GM12878 (cell line): ENCODE data around the gene UBB. TPM values are rescaled to one million over a fixed set of nuclear protein-coding genes. Genes with fewer than 3 reads are reported as not detected.

Source experiments
- ATAC-seq: fragments of 200-7000 bp; cut with Tn5 transposase; 3 replicates; pipeline ENCODE4 v1.9.1; 2020; ENCODE audit warnings: mild to moderate bottlenecking, moderate library complexity
- BruUV-seq: library from RNA; stranded (reverse); fragments of 400-500 nt; replicated peaks from 2 replicates; lab custom pipeline; 2021; lab: Mats Ljungman, UMichigan
- CTCF ChIA-PET: fragments of 300-600 bp; sonication (Branson Sonifier 250); formaldehyde crosslinking; extraction: SDS; loops from one replicate; lab custom pipeline; 2021; ENCODE audit warnings: inconsistent platforms; lab: Yijun Ruan, JAX
- POLR2A ChIA-PET: fragments of 350-600 bp; formaldehyde crosslinking; extraction: SDS; loops from one replicate; lab custom pipeline; 2021; ENCODE audit warnings: inconsistent platforms; lab: Charles Lee
- RAD21 ChIA-PET: fragments of 300-600 bp; sonication (Branson Sonifier 250); formaldehyde crosslinking; loops from one replicate; lab custom pipeline; 2023; ENCODE audit warnings: antibody characterized with exemption; ENCODE audit not compliant: unreplicated experiment; lab: Charles Lee
- SMC1A ChIA-PET: fragments of 300-600 bp; sonication (Branson Sonifier 250); formaldehyde crosslinking; loops from one replicate; lab custom pipeline; 2023; ENCODE audit not compliant: unreplicated experiment, uncharacterized antibody; lab: Charles Lee
- DNase-seq: peaks from one replicate; pipeline ENCODE4 v3.0.0-alpha.2; 2011; ENCODE audit warnings: low read depth, low spot score
- FAIRE-seq: peaks from 3 replicates; lab custom pipeline; 2011; peaks lifted over from hg19 to GRCh38; lab: Jason Lieb, UNC
- H2AFZ ChIP-seq: 2 replicates; pipeline ENCODE4 v1.6.0; 2011; ENCODE audit warnings: low read depth, low read length, control low read depth; ENCODE audit not compliant: control insufficient read depth
- H3K27ac ChIP-seq: 2 replicates; pipeline ENCODE4 v1.5.1; 2011; ENCODE audit warnings: control low read depth; ENCODE audit not compliant: control insufficient read depth, insufficient read depth
- H3K27me3 ChIP-seq, 2 experiments: replicated peaks in 1 of 2; 2 replicates each; pipeline versions ENCODE4 v1.6.0 to v1.6.1; 2011; ENCODE audit warnings: low read length in 1 of 2; ENCODE audit not compliant: control insufficient read depth in 2 of 2, insufficient read depth in 2 of 2
- H3K36me3 ChIP-seq, 2 experiments: 2 replicates each; pipeline ENCODE4 v1.5.1; 2011; ENCODE audit warnings: low read length in 1 of 2; ENCODE audit not compliant: control insufficient read depth in 2 of 2, insufficient read depth in 2 of 2
- H3K4me1 ChIP-seq: 2 replicates; pipeline ENCODE4 v1.6.1; 2011; ENCODE audit warnings: mild to moderate bottlenecking, low read length, moderate library complexity, mixed read lengths; ENCODE audit not compliant: control insufficient read depth, insufficient read depth
- H3K4me2 ChIP-seq: 2 replicates; pipeline ENCODE4 v1.6.0; 2011; ENCODE audit warnings: control low read depth; ENCODE audit not compliant: control insufficient read depth, insufficient read depth
- H3K4me3 ChIP-seq: fragments of 200-600 bp; sonication (generic); 2 replicates; pipeline ENCODE4 v1.5.1; 2016
- H3K79me2 ChIP-seq: 2 replicates; pipeline ENCODE4 v1.6.0; 2011; ENCODE audit warnings: low read length; ENCODE audit not compliant: control insufficient read depth, insufficient read depth
- H3K9ac ChIP-seq: 2 replicates; pipeline ENCODE4 v1.8.0; 2011; ENCODE audit warnings: low read length, control low read depth, mixed read lengths; ENCODE audit not compliant: control insufficient read depth, insufficient read depth
- H3K9me3 ChIP-seq: replicated peaks from 3 replicates; pipeline ENCODE4 v1.5.1; 2011; ENCODE audit warnings: mild to moderate bottlenecking, low read length; ENCODE audit not compliant: control insufficient read depth, insufficient read depth
- H4K20me1 ChIP-seq: 2 replicates; pipeline ENCODE4 v1.6.0; 2011; ENCODE audit not compliant: control insufficient read depth, insufficient read depth
- BHLHE40 ChIP-seq, 2 experiments: fragments of 450-650 bp in 1 of 2; IDR thresholded peaks; 2 replicates each; pipeline ENCODE4 v1.6.1; 2011 to 2017; ENCODE audit warnings: low read depth in 2 of 2, borderline replicate concordance in 1 of 2, improper control_type of control experiment in 1 of 2, low read length in 1 of 2, mild to moderate bottlenecking in 1 of 2
- GATAD2B ChIP-seq: fragments of 450-650 bp; conservative IDR thresholded peaks from 2 replicates; pipeline ENCODE4 v1.6.1; 2017; ENCODE audit warnings: low read depth, mild to moderate bottlenecking, moderate library complexity
- HDAC6 ChIP-seq: fragments of 200-600 bp; sonication (generic); IDR thresholded peaks from one replicate; pipeline ENCODE4 v1.8.0; 2017; ENCODE audit warnings: antibody characterized with exemption; ENCODE audit not compliant: unreplicated experiment
- IKZF1 ChIP-seq: fragments of 450-650 bp; conservative IDR thresholded peaks from 2 replicates; pipeline ENCODE4 v1.6.1; 2017; ENCODE audit warnings: antibody characterized with exemption, mild to moderate bottlenecking
- MTA2 ChIP-seq: fragments of 450-650 bp; IDR thresholded peaks from 2 replicates; pipeline ENCODE4 v1.6.1; 2016; ENCODE audit warnings: low read depth, mild to moderate bottlenecking, moderate library complexity
- MYB ChIP-seq: fragments of 150-350 bp; IDR thresholded peaks from 2 replicates; pipeline ENCODE4 v1.6.1; 2014; ENCODE audit warnings: mild to moderate bottlenecking, low read depth, low read length, borderline replicate concordance
- NR2C1 ChIP-seq: fragments of 450-650 bp; IDR thresholded peaks from 2 replicates; pipeline ENCODE4 v1.6.1; 2017; ENCODE audit warnings: antibody characterized with exemption, mild to moderate bottlenecking, moderate library complexity
- TAF1 ChIP-seq: IDR thresholded peaks from 2 replicates; pipeline ENCODE4 v1.6.1; 2011; ENCODE audit warnings: mild to moderate bottlenecking, low read depth, low read length, borderline replicate concordance
- WGBS: methylation state at CpG from one replicate; pipeline ENCODE4 v1.1.6; 2016; ENCODE audit warnings: low lambda C conversion rate; ENCODE audit not compliant: insufficient replicate concordance, insufficient coverage; ENCODE audit errors: missing lambda C conversion rate; 5-methylcytosine and 5-hydroxymethylcytosine counted together
- in situ Hi-C: fragments of 300-500 bp; cut with MboI; formaldehyde crosslinking; loops from 9 replicates; pipeline ENCODE4 v1.14.3; 2018; ENCODE audit warnings: mixed read lengths
- intact Hi-C: fragments of 100-400 bp; cut with micrococcal nuclease; formaldehyde crosslinking; loops from one replicate; pipeline ENCODE4 v1.14.2; 2022; ENCODE audit not compliant: unreplicated experiment
- polyA plus RNA-seq, 11 experiments: library from polyadenylated mRNA; depleted of rRNA in 4 of 11; unstranded in 6 of 11; stranded (reverse) in 5 of 11; fragments of >200 nt; fragmentation: Nextera tagmentation in 4 of 11; fragmentation: Illumina TruSeq in 1 of 11; extraction: Ambion mirVana in 4 of 11; extraction: Trizol in 1 of 11; gene quantifications; 1 replicate in 1 of 11; 2 replicates in 10 of 11; pipeline versions ENCODE4 v1.2.1 to v1.2.3, GENCODE V29; 2011 to 2016; ENCODE audit warnings: inconsistent platforms in 2 of 11, missing spikeins in 2 of 11, low read depth in 1 of 11
- total RNA-seq, 4 experiments: library from RNA; depleted of rRNA in 3 of 4; stranded (reverse); fragments of >200 nt in 3 of 4; fragmentation: Illumina TruSeq in 1 of 4; extraction: Trizol in 1 of 4; gene quantifications; 2 replicates each; pipeline versions ENCODE4 v1.2.1 to v1.2.3, GENCODE V29; 2013 to 2021
- TF ChIP-seq, protein P1 (sequence below): fragments of 450-650 bp; conservative IDR thresholded peaks from 2 replicates; pipeline ENCODE4 v1.6.1; 2017; ENCODE audit warnings: mild to moderate bottlenecking, moderate library complexity
- TF ChIP-seq, protein P2 (sequence below): fragments of 450-650 bp; IDR thresholded peaks from 2 replicates; pipeline ENCODE4 v1.6.1; 2017; ENCODE audit warnings: mild to moderate bottlenecking, moderate library complexity
- TF ChIP-seq, protein P3 (sequence below): IDR thresholded peaks from 2 replicates; pipeline ENCODE4 v1.6.1; 2012; ENCODE audit warnings: low read length, inconsistent platforms

UBB gene
- total and polyA plus RNA-seq, 10 of the 15 experiments (the other 5 are each of a cell fraction or from before 2014, with no cell fraction given): 1,133 to 4,246 (median 2,099) TPM

DNA sequence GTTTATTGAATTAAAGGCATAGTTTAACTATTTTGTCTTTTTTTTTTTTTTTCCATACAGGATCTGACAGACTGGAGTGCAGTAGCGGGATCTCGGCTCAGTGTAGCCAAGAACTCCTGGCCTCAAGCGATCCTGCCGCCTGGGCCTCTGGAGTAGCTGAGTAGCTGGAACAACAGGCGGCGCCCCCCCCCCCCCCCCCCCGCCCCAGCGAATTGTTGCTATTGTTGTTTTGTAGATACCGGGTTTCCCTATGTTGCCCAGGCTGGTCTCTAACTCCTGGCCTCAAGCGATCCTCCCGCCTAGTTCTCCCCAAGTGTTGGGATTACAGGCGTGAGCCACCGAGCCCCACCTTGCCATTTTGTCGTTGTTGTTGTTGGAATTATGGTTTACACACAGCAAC lies 26.3 kb upstream of the UBB start:
- ChIA-PET CTCF (interaction anchor here (0.6 to 8.2 kb wide), 3 partner anchors 10 to 67 kb away, joined by 3 to 88 read pairs (median 5); no protein-coding TSS in a partner anchor), RAD21 (interaction anchor here (0.6 to 0.7 kb wide), 2 partner anchors 9 to 48 kb away, joined by 3 to 5 read pairs; no protein-coding TSS in a partner anchor)
- DNase-seq: no peak

More for the DNA sequence above, 26.3 kb upstream of the UBB start:
- FAIRE-seq: no peak
- ATAC-seq: no peak
- Histone ChIP-seq H3K27me3 (no peaks in the 10 kb centered on the region), H3K79me2 (peaks cover 23% of the 10 kb centered on the region), H3K27ac (no peak overlapping the region), H2AFZ (no peak overlapping the region), H3K9me3 (no peaks in the 10 kb centered on the region), H3K4me1 (peaks cover 3% of the 10 kb centered on the region; the same call in 1 of the 2 replicates), H3K4me3 (no peak overlapping the region), H3K4me2 (no peak overlapping the region), H3K9ac (no peak overlapping the region), H3K36me3 (no peaks in the 10 kb centered on the region), H4K20me1 (no peaks in the 10 kb centered on the region)
- POLR2A ChIA-PET: interaction anchor here (0.6 kb wide), 1 partner anchor 149 kb away, joined by 3 read pairs; no protein-coding TSS in a partner anchor
- intact Hi-C loops: no loop called here
- TF ChIP-seq IKZF1 (no peak), MYB (no peak), TAF1 (no peak), GATAD2B (no peak), HDAC6 (no peak), NR2C1 (no peak), MTA2 (no peak), BHLHE40 (IDR thresholded peaks at IDR 0.05; ENCODE audit: borderline replicate concordance in 1 of 2, low read depth in 2 of 2, low read length in 1 of 2) (no peak)
- TF ChIP-seq, protein P1, sequence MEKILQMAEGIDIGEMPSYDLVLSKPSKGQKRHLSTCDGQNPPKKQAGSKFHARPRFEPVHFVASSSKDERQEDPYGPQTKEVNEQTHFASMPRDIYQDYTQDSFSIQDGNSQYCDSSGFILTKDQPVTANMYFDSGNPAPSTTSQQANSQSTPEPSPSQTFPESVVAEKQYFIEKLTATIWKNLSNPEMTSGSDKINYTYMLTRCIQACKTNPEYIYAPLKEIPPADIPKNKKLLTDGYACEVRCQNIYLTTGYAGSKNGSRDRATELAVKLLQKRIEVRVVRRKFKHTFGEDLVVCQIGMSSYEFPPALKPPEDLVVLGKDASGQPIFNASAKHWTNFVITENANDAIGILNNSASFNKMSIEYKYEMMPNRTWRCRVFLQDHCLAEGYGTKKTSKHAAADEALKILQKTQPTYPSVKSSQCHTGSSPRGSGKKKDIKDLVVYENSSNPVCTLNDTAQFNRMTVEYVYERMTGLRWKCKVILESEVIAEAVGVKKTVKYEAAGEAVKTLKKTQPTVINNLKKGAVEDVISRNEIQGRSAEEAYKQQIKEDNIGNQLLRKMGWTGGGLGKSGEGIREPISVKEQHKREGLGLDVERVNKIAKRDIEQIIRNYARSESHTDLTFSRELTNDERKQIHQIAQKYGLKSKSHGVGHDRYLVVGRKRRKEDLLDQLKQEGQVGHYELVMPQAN: no peak
- TF ChIP-seq, protein P2, sequence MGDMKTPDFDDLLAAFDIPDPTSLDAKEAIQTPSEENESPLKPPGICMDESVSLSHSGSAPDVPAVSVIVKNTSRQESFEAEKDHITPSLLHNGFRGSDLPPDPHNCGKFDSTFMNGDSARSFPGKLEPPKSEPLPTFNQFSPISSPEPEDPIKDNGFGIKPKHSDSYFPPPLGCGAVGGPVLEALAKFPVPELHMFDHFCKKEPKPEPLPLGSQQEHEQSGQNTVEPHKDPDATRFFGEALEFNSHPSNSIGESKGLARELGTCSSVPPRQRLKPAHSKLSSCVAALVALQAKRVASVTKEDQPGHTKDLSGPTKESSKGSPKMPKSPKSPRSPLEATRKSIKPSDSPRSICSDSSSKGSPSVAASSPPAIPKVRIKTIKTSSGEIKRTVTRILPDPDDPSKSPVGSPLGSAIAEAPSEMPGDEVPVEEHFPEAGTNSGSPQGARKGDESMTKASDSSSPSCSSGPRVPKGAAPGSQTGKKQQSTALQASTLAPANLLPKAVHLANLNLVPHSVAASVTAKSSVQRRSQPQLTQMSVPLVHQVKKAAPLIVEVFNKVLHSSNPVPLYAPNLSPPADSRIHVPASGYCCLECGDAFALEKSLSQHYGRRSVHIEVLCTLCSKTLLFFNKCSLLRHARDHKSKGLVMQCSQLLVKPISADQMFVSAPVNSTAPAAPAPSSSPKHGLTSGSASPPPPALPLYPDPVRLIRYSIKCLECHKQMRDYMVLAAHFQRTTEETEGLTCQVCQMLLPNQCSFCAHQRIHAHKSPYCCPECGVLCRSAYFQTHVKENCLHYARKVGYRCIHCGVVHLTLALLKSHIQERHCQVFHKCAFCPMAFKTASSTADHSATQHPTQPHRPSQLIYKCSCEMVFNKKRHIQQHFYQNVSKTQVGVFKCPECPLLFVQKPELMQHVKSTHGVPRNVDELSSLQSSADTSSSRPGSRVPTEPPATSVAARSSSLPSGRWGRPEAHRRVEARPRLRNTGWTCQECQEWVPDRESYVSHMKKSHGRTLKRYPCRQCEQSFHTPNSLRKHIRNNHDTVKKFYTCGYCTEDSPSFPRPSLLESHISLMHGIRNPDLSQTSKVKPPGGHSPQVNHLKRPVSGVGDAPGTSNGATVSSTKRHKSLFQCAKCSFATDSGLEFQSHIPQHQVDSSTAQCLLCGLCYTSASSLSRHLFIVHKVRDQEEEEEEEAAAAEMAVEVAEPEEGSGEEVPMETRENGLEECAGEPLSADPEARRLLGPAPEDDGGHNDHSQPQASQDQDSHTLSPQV: no peak
- TF ChIP-seq, protein P3, sequence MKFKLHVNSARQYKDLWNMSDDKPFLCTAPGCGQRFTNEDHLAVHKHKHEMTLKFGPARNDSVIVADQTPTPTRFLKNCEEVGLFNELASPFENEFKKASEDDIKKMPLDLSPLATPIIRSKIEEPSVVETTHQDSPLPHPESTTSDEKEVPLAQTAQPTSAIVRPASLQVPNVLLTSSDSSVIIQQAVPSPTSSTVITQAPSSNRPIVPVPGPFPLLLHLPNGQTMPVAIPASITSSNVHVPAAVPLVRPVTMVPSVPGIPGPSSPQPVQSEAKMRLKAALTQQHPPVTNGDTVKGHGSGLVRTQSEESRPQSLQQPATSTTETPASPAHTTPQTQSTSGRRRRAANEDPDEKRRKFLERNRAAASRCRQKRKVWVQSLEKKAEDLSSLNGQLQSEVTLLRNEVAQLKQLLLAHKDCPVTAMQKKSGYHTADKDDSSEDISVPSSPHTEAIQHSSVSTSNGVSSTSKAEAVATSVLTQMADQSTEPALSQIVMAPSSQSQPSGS: no peak
- in situ Hi-C loops: no loop called here
- no TSS peak for BruUV-seq
- 98% methylated on average over 12 of the region's 14 CpGs for WGBS
- SMC1A ChIA-PET: interaction anchor here (1.3 kb wide), 1 partner anchor 9 kb away, joined by 4 read pairs; no protein-coding TSS in a partner anchor
